Stimulated activated effector memory CD8-positive, alpha-beta T cell treated with anti-CD3 and anti-CD28 coated beads, Interleukin-12 subunit alpha, Interleukin-12 subunit beta, amount 100 ng/mL, for 72 hours (primary cell): Measurements from ENCODE around the gene RGS6.

ENCODE experiments used
- ATAC-seq: fragments of 150-1000 bp; cut with Tn5 transposase; 2 replicates; pipeline ENCODE4 v1.10.0; 2021
- DNase-seq, 2 donors: peaks; one replicate each; pipeline ENCODE4 v3.0.0; 2021 to 2022; ENCODE audit warnings: low spot score in 2 of 2
- H3K27ac Mint-ChIP-seq: one replicate; pipeline ENCODE4 v1.8.0; 2022; ENCODE audit warnings: mild to moderate bottlenecking, mixed read lengths
- H3K36me3 Mint-ChIP-seq: one replicate; pipeline ENCODE4 v1.8.0; 2022; ENCODE audit warnings: mild to moderate bottlenecking, mixed read lengths
- H3K4me1 Mint-ChIP-seq: one replicate; pipeline ENCODE4 v1.8.0; 2022; ENCODE audit warnings: mixed read lengths
- H3K4me3 Mint-ChIP-seq: one replicate; pipeline ENCODE4 v1.8.0; 2022; ENCODE audit warnings: mild to moderate bottlenecking, mixed read lengths
- H3K9me3 Mint-ChIP-seq: one replicate; pipeline ENCODE4 v1.8.0; 2022; ENCODE audit warnings: mixed read lengths

RGS6 gene

DNA sequence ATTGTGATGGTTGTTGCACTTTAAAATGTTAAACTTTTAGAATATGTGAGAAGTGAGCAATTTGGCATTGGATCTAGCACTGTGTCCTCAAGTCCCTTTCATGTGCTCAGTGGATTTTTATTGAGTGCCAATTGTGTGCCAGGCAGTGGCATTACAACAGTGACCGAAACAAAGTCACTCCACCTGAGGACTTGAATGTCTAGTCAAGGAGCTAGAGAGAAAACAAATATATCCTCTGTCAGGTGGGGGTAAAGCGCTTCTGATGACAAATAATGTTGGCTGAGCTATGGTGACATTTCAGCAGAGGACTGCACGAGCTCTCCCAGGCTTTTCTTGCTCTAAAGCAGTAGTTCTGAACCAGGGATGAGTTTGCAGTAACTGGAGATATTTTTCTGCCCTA lies 240.4 kb downstream of the RGS6 start:
- no peak for DNase-seq
- H3K27ac Mint-ChIP-seq = no peak overlapping the region
- H3K4me1 Mint-ChIP-seq = no peaks in the 10 kb centered on the region
- ATAC-seq = no peak
- no peak overlapping the region for H3K4me3 Mint-ChIP-seq
- H3K36me3 Mint-ChIP-seq = no peaks in the 10 kb centered on the region
- H3K9me3 Mint-ChIP-seq = no peaks in the 10 kb centered on the region

DNA sequence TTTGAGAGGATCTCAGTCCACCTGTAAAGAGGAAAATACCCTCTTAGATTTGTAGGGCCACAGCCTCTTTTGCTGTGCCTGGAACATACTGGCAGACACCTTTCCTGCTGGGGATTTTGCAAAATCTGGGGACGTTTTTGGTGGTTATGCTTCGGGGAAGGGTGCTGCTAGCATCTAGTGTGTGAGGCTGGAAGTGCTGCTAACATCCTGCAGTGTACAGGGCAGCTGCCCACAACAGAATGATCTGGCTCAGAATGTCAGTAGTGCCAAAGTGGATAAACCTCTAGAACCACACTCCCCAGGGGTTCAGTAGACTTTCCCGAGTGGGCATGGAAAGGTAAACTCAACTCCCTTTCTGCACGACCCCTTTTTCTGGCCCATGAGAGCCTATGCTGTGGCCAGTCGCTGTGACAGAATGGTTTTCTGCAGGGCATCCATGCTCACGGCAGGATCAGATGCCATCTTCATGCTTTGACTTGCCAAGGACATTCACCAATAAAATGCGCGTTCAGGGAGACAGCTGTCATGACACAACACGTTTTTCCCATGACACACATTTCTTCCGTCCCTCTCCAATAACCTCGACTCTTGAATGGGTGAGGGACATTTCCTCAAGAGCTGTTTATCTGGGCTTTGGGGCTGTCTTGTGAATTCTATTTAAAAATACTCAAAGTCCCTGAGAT lies 240.9 kb downstream of the RGS6 start:
- no peaks in the 10 kb centered on the region for H3K4me1 Mint-ChIP-seq
- H3K4me3 Mint-ChIP-seq = no peak overlapping the region
- no peak for ATAC-seq
- H3K9me3 Mint-ChIP-seq = no peaks in the 10 kb centered on the region
- no peak overlapping the region for H3K27ac Mint-ChIP-seq
- no peaks in the 10 kb centered on the region for H3K36me3 Mint-ChIP-seq
- no peak for DNase-seq

GRCh38 chr14:72177251-72177650 lies 245.0 kb downstream of the RGS6 start:
- Mint-ChIP-seq H3K27ac (no peak overlapping the region), H3K36me3 (no peaks in the 10 kb centered on the region), H3K9me3 (peaks cover 7% of the 10 kb centered on the region), H3K4me3 (no peak overlapping the region), H3K4me1 (no peaks in the 10 kb centered on the region)
- ATAC-seq (no peak), DNase-seq (no peak)

- H3K4me3 Mint-ChIP-seq = no peak overlapping the region
- no peaks in the 10 kb centered on the region for H3K36me3 Mint-ChIP-seq
- H3K9me3 Mint-ChIP-seq = peaks cover 7% of the 10 kb centered on the region
- no peaks in the 10 kb centered on the region for H3K4me1 Mint-ChIP-seq
- ATAC-seq (no peak), DNase-seq (no peak)
- H3K27ac Mint-ChIP-seq = no peak overlapping the region
Measured at GRCh38 chr14:72178517-72178916, 246.3 kb downstream of the RGS6 start.

DNA sequence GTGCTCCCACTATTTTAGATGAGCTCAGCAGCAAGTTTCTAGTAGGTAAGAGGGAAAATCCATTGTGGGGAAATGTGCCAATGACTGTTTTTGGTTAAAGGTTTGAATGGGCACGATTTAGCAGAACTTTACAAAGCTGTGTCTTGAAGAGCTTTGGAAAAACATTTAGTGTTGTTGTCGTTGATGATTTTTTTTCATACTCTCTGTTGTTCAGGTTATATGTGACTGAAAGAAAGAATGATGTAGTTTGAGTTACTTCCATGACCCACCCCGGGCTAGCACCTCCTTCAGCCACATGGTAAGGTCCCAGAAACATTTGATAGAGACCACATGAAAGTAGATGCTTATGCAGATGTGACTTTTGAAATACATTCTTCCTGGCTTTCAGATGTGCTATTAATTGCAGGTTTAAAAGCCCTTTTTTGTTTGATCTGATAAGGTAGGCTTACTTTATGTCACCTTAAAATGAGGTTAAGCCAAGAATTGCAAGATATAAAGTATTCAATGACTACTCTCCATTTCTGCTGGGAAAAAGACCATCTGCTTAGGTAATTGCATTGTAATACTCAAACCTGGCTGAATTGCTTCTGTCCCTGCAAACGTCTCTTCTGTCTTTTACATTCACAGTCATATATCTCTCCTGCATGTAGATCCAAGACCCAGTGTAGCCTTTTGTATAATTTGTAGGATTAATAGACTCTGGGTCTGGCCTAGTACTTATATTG lies 250.6 kb downstream of the RGS6 start:
- no peak overlapping the region for H3K27ac Mint-ChIP-seq
- no peaks in the 10 kb centered on the region for H3K4me1 Mint-ChIP-seq
- no peak for DNase-seq
- ATAC-seq = no peak
- no peaks in the 10 kb centered on the region for H3K36me3 Mint-ChIP-seq
- no peak overlapping the region for H3K4me3 Mint-ChIP-seq
- peaks cover 7% of the 10 kb centered on the region for H3K9me3 Mint-ChIP-seq

- no peaks in the 10 kb centered on the region for H3K36me3 Mint-ChIP-seq
- H3K4me3 Mint-ChIP-seq = no peak overlapping the region
- DNase-seq (no peak), ATAC-seq (no peak)
- H3K4me1 Mint-ChIP-seq = no peaks in the 10 kb centered on the region
- no peak overlapping the region for H3K27ac Mint-ChIP-seq
- peaks cover 7% of the 10 kb centered on the region for H3K9me3 Mint-ChIP-seq
Measured at GRCh38 chr14:72183631-72184030, 251.4 kb downstream of the RGS6 start.

DNA sequence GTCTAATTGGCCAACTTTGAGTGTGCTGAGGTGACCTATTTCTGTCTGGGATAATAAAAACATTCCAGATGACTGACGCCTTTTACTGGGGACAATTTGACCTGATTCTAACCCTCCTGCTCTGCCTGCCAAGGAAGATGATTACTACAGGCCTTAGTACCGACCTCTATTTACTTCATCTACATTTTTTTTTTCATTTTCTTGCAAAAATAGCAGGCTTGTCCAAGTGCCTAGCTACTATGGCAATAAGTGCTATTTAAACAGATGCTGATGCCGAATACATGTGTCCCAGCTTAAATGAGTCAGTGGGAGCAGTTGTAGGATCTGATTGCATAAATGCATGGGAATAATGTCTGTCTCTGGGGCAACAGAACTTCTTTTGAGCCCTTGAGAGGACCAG lies 254.3 kb downstream of the RGS6 start:
- Mint-ChIP-seq H3K36me3 (no peaks in the 10 kb centered on the region), H3K27ac (no peak overlapping the region), H3K4me3 (no peak overlapping the region), H3K4me1 (no peaks in the 10 kb centered on the region), H3K9me3 (no peaks in the 10 kb centered on the region)
- no peak for ATAC-seq
- no peak for DNase-seq

DNA sequence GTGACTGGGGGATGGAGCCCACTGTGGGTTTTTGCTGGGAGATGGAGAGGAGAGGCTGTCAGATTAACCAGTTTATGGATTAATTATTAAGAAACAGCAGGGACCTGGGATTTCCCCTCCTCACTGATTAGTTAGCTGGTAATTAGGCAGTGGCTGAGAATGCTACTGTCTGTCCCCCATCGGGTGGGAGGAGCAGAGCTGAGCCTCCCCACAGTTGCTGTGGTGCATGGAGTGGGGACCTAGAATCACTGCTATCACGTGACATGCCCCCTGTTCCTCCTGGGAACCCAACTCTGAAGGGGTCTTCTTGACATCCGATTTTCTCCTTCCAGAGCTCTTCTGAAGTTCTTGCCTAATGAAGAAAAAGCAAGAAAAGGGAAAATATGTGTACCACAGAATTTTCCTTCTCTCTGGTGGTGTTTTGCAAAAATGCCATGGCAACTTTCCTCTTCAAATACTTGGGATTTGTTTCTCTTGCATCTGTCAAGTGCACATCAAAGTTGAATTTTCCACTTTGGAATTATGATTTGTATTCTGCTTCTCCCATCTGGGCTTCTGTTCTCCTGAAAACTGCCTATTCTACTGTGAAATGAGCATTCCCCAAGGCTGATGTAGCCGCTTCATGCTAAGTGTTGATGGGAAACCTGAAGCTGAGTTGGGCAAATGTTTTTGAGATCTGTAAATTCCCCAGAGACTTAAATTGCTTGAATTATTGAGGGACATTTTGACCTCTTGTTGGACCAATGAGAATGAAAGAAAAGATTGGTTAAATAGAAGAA lies 264.2 kb downstream of the RGS6 start:
- Mint-ChIP-seq H3K9me3 (no peaks in the 10 kb centered on the region), H3K27ac (no peak overlapping the region), H3K36me3 (no peaks in the 10 kb centered on the region), H3K4me1 (no peaks in the 10 kb centered on the region), H3K4me3 (no peak overlapping the region)
- no peak for ATAC-seq
- no peak for DNase-seq

DNA sequence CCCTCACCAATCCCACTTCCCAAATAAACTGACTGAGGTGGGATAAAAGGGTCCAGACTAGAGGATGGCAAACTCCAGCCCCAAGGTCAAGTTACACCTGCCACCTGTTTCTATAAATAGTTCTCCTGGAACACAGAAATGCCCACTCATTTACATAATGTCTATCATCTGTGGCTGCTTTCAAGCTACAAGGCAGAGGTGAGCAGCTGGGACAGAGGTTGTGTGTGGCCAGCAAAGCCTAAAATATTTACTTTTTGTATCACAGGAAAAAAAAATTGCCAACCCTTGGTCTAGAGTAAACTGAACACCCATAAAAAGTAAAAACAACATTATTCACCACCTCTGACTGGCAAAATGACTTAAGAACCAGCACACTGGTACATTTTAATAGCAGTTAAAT lies 269.4 kb downstream of the RGS6 start:
- no peaks in the 10 kb centered on the region for H3K9me3 Mint-ChIP-seq
- DNase-seq (no peak), ATAC-seq (no peak)
- H3K4me1 Mint-ChIP-seq = no peaks in the 10 kb centered on the region
- H3K36me3 Mint-ChIP-seq = no peaks in the 10 kb centered on the region
- no peak overlapping the region for H3K27ac Mint-ChIP-seq
- no peak overlapping the region for H3K4me3 Mint-ChIP-seq

DNA sequence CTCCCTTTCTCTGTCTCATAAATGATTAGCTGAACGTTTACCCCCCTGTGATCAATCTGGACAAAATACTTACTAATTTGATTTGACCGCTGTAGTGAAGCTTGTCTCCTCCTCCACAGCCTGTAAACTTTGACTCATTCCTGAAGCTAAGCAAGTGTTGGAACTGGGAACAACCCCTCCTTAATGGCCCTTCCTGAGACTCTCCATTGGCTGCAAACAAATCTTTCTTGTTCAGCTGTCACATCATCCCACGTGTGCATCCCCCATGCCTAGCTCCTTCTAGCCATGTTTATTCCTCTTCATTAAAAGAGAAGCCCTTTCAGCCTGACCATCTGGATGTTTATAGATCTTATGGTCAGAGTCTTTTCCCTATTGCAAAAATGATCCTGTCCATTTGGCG lies 281.2 kb downstream of the RGS6 start:
- DNase-seq = no peak
- no peak overlapping the region for H3K4me3 Mint-ChIP-seq
- no peaks in the 10 kb centered on the region for H3K4me1 Mint-ChIP-seq
- no peak for ATAC-seq
- H3K27ac Mint-ChIP-seq = no peak overlapping the region
- no peaks in the 10 kb centered on the region for H3K36me3 Mint-ChIP-seq
- no peaks in the 10 kb centered on the region for H3K9me3 Mint-ChIP-seq

- no peak for DNase-seq
- no peak overlapping the region for H3K4me3 Mint-ChIP-seq
- no peaks in the 10 kb centered on the region for H3K4me1 Mint-ChIP-seq
- H3K36me3 Mint-ChIP-seq = no peaks in the 10 kb centered on the region
- H3K27ac Mint-ChIP-seq = no peak overlapping the region
- no peaks in the 10 kb centered on the region for H3K9me3 Mint-ChIP-seq
- no peak for ATAC-seq
Measured at GRCh38 chr14:72215080-72215479, 282.9 kb downstream of the RGS6 start.

DNA sequence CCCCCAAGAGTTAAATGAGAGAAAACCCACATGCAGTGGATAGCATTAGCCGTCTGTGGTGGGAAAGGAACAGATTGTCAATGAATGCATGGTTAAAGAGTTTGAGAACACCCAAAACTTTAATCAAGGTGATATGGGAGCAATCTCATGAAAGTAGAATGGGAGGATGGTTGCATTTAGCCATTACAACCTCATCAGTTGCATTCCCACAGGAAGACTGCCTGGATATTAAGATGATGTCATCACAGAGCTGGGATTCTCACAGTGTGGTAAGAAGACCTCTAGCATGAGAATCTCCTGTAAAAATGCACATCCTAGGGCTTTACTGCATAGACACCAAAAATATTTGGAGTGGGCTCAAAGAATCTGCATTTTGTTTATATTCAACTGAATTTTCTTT lies 284.9 kb downstream of the RGS6 start:
- H3K4me3 Mint-ChIP-seq = no peak overlapping the region
- DNase-seq (no peak), ATAC-seq (no peak)
- H3K4me1 Mint-ChIP-seq = no peaks in the 10 kb centered on the region
- peaks cover 7% of the 10 kb centered on the region for H3K9me3 Mint-ChIP-seq
- no peaks in the 10 kb centered on the region for H3K36me3 Mint-ChIP-seq
- no peak overlapping the region for H3K27ac Mint-ChIP-seq

- Mint-ChIP-seq H3K9me3 (peaks cover 7% of the 10 kb centered on the region), H3K27ac (no peak overlapping the region), H3K4me1 (no peaks in the 10 kb centered on the region), H3K36me3 (no peaks in the 10 kb centered on the region), H3K4me3 (no peak overlapping the region)
- ATAC-seq (no peak), DNase-seq (no peak)
Measured at GRCh38 chr14:72222046-72222445, 289.8 kb downstream of the RGS6 start.

DNA sequence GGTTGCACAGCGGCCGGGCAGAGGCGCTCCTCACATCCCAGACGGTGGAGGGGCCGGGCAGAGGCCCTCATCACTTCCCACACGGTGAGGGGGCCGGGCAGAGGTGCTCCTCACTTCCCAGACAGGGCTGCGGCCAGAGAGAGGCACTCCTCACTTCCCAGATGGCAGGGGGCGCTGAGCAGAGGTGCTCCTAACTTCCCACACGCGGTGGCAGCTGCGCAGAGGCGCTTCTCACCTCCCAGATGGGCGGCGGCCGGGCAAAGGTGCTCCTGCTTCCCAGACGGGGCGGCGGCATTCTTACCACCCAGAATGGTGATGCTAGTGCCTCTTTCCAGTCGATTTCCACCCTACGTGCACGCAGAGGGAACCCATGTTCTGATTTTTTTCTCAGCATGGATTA lies 304.4 kb downstream of the RGS6 start:
- DNase-seq (no peak), ATAC-seq (no peak)
- no peaks in the 10 kb centered on the region for H3K36me3 Mint-ChIP-seq
- H3K9me3 Mint-ChIP-seq = no peaks in the 10 kb centered on the region
- no peak overlapping the region for H3K27ac Mint-ChIP-seq
- H3K4me3 Mint-ChIP-seq = no peak overlapping the region
- H3K4me1 Mint-ChIP-seq = peaks cover 7% of the 10 kb centered on the region

- H3K4me3 Mint-ChIP-seq = no peak overlapping the region
- peaks cover 7% of the 10 kb centered on the region for H3K4me1 Mint-ChIP-seq
- no peaks in the 10 kb centered on the region for H3K36me3 Mint-ChIP-seq
- no peaks in the 10 kb centered on the region for H3K9me3 Mint-ChIP-seq
- no peak overlapping the region for H3K27ac Mint-ChIP-seq
- ATAC-seq (no peak), DNase-seq (no peak)
Measured at GRCh38 chr14:72237722-72238666, 305.8 kb downstream of the RGS6 start.
